Endodermal cell (in vitro differentiated cells): ENCODE measurements around the gene RNGTT. TPM values are rescaled to one million over a fixed set of nuclear protein-coding genes. Genes with fewer than 3 reads are reported as not detected.

Experiments used
- DNase-seq: peaks from one replicate; pipeline ENCODE4 v3.0.0-alpha.2; 2017
- H3K27ac ChIP-seq: 2 replicates; pipeline ENCODE4 v1.5.1; 2013; ENCODE audit warnings: mild to moderate bottlenecking, low read depth, low read length, moderate library complexity
- H3K27me3 ChIP-seq: 2 replicates; pipeline ENCODE4 v1.6.1; 2013; ENCODE audit warnings: mild to moderate bottlenecking, low read length, moderate library complexity; ENCODE audit not compliant: insufficient read depth, control insufficient read depth, poor library complexity, severe bottlenecking
- H3K36me3 ChIP-seq: 2 replicates; pipeline ENCODE4 v1.7.0; 2013; ENCODE audit warnings: mild to moderate bottlenecking, low read length, moderate library complexity; ENCODE audit not compliant: control insufficient read depth, insufficient read depth
- H3K4me1 ChIP-seq: one replicate; pipeline ENCODE4 v1.7.0; 2013; ENCODE audit warnings: low read length; ENCODE audit not compliant: control insufficient read depth, insufficient read depth
- H3K4me3 ChIP-seq: 2 replicates; pipeline ENCODE4 v1.5.1; 2013; ENCODE audit warnings: mild to moderate bottlenecking, low read length, moderate library complexity
- H3K9ac ChIP-seq: 2 replicates; pipeline ENCODE4 v1.6.1; 2013; ENCODE audit warnings: mild to moderate bottlenecking, low read length, moderate library complexity; ENCODE audit not compliant: poor library complexity, severe bottlenecking; ENCODE audit errors: extremely low read depth
- H3K9me3 ChIP-seq: 2 replicates; pipeline ENCODE4 v1.6.1; 2013; ENCODE audit warnings: mild to moderate bottlenecking, low read length, moderate library complexity; ENCODE audit not compliant: control insufficient read depth
- H3K27ac Mint-ChIP-seq: 2 replicates; pipeline ENCODE4 v1.8.0; 2020; ENCODE audit warnings: mixed read lengths
- H3K27me3 Mint-ChIP-seq: 2 replicates; pipeline ENCODE4 v1.8.0; 2021; ENCODE audit warnings: mild to moderate bottlenecking, mixed read lengths; ENCODE audit not compliant: insufficient read depth
- H3K36me3 Mint-ChIP-seq: 2 replicates; pipeline ENCODE4 v1.8.0; 2020; ENCODE audit warnings: low read depth, mixed read lengths
- H3K4me1 Mint-ChIP-seq: 2 replicates; pipeline ENCODE4 v1.8.0; 2020; ENCODE audit warnings: mixed read lengths
- H3K4me3 Mint-ChIP-seq: 2 replicates; pipeline ENCODE4 v1.8.0; 2020; ENCODE audit warnings: mild to moderate bottlenecking, moderate library complexity, mixed read lengths
- H3K9me3 Mint-ChIP-seq: 2 replicates; pipeline ENCODE4 v1.8.0; 2020; ENCODE audit warnings: mild to moderate bottlenecking, mixed read lengths
- CTCF ChIP-seq: fragments of 200-600 bp; sonication (generic); conservative IDR thresholded peaks from 2 replicates; pipeline ENCODE4 v1.5.0; 2021; ENCODE audit warnings: antibody characterized with exemption, mild to moderate bottlenecking
- WGBS, 2 experiments: methylation state at CpG; one replicate each; pipeline versions ENCODE4 v1.1.5 to v1.1.7; 2013; ENCODE audit warnings: missing lambda C conversion rate in 2 of 2, mixed read lengths in 1 of 2; ENCODE audit not compliant: insufficient coverage in 1 of 2, insufficient read length in 1 of 2; 5-methylcytosine and 5-hydroxymethylcytosine counted together
- total RNA-seq, 2 donors: library from RNA; stranded (reverse); fragmentation: NEBNext Ultra II Directional in 1 of 2; extraction: Animal tissue kit (Norgen Biotek cat#: 25700) in 1 of 2; gene quantifications; 2 replicates in 1 of 2; 3 replicates in 1 of 2; pipeline ENCODE4 v1.2.1, GENCODE V29; 2021

Gene RNGTT
- total RNA-seq, 2 donors from 2014 or later = 21.5 to 28.7 TPM

DNA sequence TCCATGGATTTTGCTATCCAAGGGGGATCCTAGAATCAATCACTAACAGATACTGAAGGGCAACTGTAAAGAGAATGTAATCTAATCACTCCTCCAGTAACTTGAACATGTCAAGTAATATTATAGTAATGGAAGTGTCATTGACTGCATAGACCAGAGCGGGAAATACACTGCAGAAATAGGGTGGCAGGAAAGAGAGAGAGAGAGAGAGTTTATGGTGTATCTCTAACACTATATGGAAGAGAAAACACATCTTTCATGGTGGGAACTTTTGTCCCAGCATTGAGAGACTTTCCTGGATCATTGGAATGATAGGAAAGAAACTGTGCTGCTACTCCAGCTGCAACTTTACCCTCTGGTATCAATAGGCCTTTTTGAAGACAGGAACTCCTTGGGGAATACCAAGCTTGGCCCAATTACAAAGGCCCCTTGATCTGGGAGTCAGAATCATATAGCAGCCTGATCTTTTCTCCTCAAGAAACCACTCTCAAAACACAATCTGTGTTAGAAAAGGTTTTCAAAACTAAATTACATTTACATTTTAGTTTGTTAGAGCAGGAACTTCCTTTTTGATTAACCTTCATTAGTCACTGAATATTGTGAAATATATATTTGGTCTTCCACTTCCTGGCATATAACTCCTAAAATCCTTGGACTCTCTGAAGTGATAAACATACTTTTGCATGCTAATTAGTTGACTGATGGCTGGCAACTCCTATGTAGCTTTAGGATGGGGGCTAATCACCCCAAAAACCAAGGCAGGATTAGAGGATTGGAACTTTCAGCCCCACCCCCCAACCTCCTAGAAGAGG lies 29.5 kb upstream of the RNGTT start:
- Mint-ChIP-seq H3K27ac (no peak overlapping the region), H3K4me1 (peaks cover 6% of the 10 kb centered on the region), H3K9me3 (no peaks in the 10 kb centered on the region), H3K4me3 (no peak overlapping the region), H3K27me3 (no peaks in the 10 kb centered on the region), H3K36me3 (no peaks in the 10 kb centered on the region)
- Histone ChIP-seq H3K9me3 (no peaks in the 10 kb centered on the region), H3K27ac (no peak overlapping the region), H3K9ac (no peak overlapping the region), H3K4me1 (peaks cover 4% of the 10 kb centered on the region), H3K36me3 (no peaks in the 10 kb centered on the region), H3K4me3 (no peak overlapping the region), H3K27me3 (no peaks in the 10 kb centered on the region)
- TF ChIP-seq CTCF = no peak
- no peak for DNase-seq
- WGBS, 2 experiments = 83 to 88% methylated on average over 1 of the region's 1 CpG

GRCh38 chr6:88989215-88989614 lies 25.8 kb upstream of the RNGTT start:
- Histone ChIP-seq H3K9ac (no peak overlapping the region), H3K36me3 (no peaks in the 10 kb centered on the region), H3K4me3 (no peak overlapping the region), H3K4me1 (no peaks in the 10 kb centered on the region), H3K9me3 (no peaks in the 10 kb centered on the region), H3K27me3 (no peaks in the 10 kb centered on the region), H3K27ac (no peak overlapping the region)
- H3K27ac Mint-ChIP-seq = no peak overlapping the region
- no peaks in the 10 kb centered on the region for H3K9me3 Mint-ChIP-seq
- TF ChIP-seq CTCF = no peak
- H3K27me3 Mint-ChIP-seq = peaks cover 11% of the 10 kb centered on the region
- no peak overlapping the region for H3K4me3 Mint-ChIP-seq
- H3K36me3 Mint-ChIP-seq = no peaks in the 10 kb centered on the region
- 90 to 92% methylated on average over 1 of the region's 1 CpG for WGBS, 2 experiments
- no peak for DNase-seq
- H3K4me1 Mint-ChIP-seq = peaks cover 6% of the 10 kb centered on the region

DNA sequence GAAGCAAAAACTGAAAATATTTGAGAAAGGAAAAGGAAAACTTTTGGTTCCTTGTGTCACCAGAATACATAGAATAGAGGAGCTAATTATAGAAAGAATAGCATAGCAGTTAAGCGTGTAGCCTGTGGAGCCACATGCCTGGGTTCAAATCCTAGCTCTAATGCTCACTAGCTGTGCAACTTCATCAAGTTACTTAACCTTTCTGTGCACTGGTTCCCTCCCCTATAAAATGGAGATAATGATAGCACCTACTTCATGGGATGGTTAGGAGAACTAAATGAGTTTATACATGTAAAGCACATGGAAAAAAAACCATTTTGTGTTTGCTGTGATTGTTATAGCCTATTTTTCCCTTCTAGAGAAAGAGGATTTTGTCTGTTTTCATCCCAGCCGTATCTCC lies 24.5 kb upstream of the RNGTT start:
- Histone ChIP-seq H3K9ac (no peak overlapping the region), H3K4me3 (no peak overlapping the region), H3K27ac (no peak overlapping the region), H3K9me3 (no peaks in the 10 kb centered on the region), H3K36me3 (no peaks in the 10 kb centered on the region), H3K4me1 (no peaks in the 10 kb centered on the region), H3K27me3 (no peaks in the 10 kb centered on the region)
- TF ChIP-seq CTCF = no peak
- no peak for DNase-seq
- no peaks in the 10 kb centered on the region for H3K36me3 Mint-ChIP-seq
- H3K4me3 Mint-ChIP-seq = no peak overlapping the region
- H3K9me3 Mint-ChIP-seq = no peaks in the 10 kb centered on the region
- H3K27me3 Mint-ChIP-seq = peaks cover 11% of the 10 kb centered on the region
- peaks cover 6% of the 10 kb centered on the region for H3K4me1 Mint-ChIP-seq
- H3K27ac Mint-ChIP-seq = no peak overlapping the region
- WGBS, 2 experiments = 88 to 100% methylated on average over 1 to 2 of the region's 2 CpGs
